Thyroid gland (tissue), 4 donors: ENCODE measurements around the gene P2RX3. TPM values are rescaled to one million over a fixed set of nuclear protein-coding genes. Genes with fewer than 3 reads are reported as not detected.

ENCODE experiments used
- DNase-seq, 2 donors: peaks; one replicate each; pipeline ENCODE4 v3.0.0-alpha.2; 2019
- H3K27ac ChIP-seq, 3 donors: fragments of 200-600 bp; sonication (generic); 1 replicate in 2 of 3; 2 replicates in 1 of 3; pipeline ENCODE4 v1.5.1; 2016 to 2019; ENCODE audit warnings: mild to moderate bottlenecking in 1 of 3, moderate library complexity in 1 of 3
- H3K27me3 ChIP-seq: fragments of 200-600 bp; sonication (generic); one replicate; pipeline ENCODE4 v1.5.1; 2019
- H3K36me3 ChIP-seq, 2 donors: fragments of 200-600 bp; sonication (generic); one replicate each; pipeline ENCODE4 v1.5.1; 2016 to 2019
- H3K4me1 ChIP-seq, 2 donors: fragments of 200-600 bp; sonication (generic); one replicate each; pipeline ENCODE4 v1.5.1; 2017 to 2019
- H3K4me3 ChIP-seq, 3 donors: fragments of 200-600 bp; sonication (generic); replicated peaks in 1 of 3; 1 replicate in 2 of 3; 2 replicates in 1 of 3; pipeline ENCODE4 v1.5.1; 2016; ENCODE audit warnings: mild to moderate bottlenecking in 1 of 3
- H3K9me3 ChIP-seq: fragments of 200-600 bp; sonication (generic); one replicate; pipeline ENCODE4 v1.5.1; 2017
- POLR2A ChIP-seq, 2 donors: fragments of 450-650 bp; IDR thresholded peaks; one replicate each; pipeline ENCODE4 v1.6.1; 2017; ENCODE audit warnings: antibody characterized with exemption in 2 of 2, mild to moderate bottlenecking in 2 of 2, moderate library complexity in 1 of 2
- WGBS, 2 donors: methylation state at CpG; one replicate each; pipeline ENCODE4 v1.1.5; 2017; 5-methylcytosine and 5-hydroxymethylcytosine counted together
- intact Hi-C: fragments of 100-400 bp; cut with DNase I; formaldehyde crosslinking; loops from one replicate; pipeline ENCODE4 v1.15.1; 2023
- total RNA-seq, 4 donors: library from RNA; depleted of rRNA; stranded (reverse); fragments of >200 nt; gene quantifications; one replicate each; pipeline ENCODE4 v1.2.3, GENCODE V29; 2016
- TF ChIP-seq, protein P1 (sequence below), 6 experiments: fragments of 200-600 bp in 3 of 6; fragments of 450-650 bp in 3 of 6; sonication (generic) in 3 of 6; IDR thresholded peaks; one replicate each; pipeline ENCODE4 v1.5.1; 2016 to 2019; ENCODE audit warnings: antibody characterized with exemption in 6 of 6, mild to moderate bottlenecking in 2 of 6, inconsistent platforms in 1 of 6, moderate library complexity in 1 of 6

Gene P2RX3
- total RNA-seq, 4 donors from 2014 or later, result not detected

GRCh38 chr11:57361926-57362325, 23.8 kb downstream of the P2RX3 start:
- no peak for DNase-seq
- no peak overlapping the region for H3K27ac ChIP-seq
- TF ChIP-seq, protein P1, sequence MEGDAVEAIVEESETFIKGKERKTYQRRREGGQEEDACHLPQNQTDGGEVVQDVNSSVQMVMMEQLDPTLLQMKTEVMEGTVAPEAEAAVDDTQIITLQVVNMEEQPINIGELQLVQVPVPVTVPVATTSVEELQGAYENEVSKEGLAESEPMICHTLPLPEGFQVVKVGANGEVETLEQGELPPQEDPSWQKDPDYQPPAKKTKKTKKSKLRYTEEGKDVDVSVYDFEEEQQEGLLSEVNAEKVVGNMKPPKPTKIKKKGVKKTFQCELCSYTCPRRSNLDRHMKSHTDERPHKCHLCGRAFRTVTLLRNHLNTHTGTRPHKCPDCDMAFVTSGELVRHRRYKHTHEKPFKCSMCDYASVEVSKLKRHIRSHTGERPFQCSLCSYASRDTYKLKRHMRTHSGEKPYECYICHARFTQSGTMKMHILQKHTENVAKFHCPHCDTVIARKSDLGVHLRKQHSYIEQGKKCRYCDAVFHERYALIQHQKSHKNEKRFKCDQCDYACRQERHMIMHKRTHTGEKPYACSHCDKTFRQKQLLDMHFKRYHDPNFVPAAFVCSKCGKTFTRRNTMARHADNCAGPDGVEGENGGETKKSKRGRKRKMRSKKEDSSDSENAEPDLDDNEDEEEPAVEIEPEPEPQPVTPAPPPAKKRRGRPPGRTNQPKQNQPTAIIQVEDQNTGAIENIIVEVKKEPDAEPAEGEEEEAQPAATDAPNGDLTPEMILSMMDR (IDR thresholded peaks at IDR 0.05), result no peak
- no peak for TF ChIP-seq POLR2A (IDR thresholded peaks at IDR 0.05)
- H3K4me3 ChIP-seq, result no peak overlapping the region
- H3K27me3 ChIP-seq, result no peaks in the 10 kb centered on the region
- no peaks in the 10 kb centered on the region for H3K4me1 ChIP-seq
- intact Hi-C loops, result no loop called here
- H3K9me3 ChIP-seq, result no peaks in the 10 kb centered on the region
- no peaks in the 10 kb centered on the region for H3K36me3 ChIP-seq
- 89 to 95% methylated on average over 3 of the region's 3 CpGs for WGBS, 2 donors

DNA sequence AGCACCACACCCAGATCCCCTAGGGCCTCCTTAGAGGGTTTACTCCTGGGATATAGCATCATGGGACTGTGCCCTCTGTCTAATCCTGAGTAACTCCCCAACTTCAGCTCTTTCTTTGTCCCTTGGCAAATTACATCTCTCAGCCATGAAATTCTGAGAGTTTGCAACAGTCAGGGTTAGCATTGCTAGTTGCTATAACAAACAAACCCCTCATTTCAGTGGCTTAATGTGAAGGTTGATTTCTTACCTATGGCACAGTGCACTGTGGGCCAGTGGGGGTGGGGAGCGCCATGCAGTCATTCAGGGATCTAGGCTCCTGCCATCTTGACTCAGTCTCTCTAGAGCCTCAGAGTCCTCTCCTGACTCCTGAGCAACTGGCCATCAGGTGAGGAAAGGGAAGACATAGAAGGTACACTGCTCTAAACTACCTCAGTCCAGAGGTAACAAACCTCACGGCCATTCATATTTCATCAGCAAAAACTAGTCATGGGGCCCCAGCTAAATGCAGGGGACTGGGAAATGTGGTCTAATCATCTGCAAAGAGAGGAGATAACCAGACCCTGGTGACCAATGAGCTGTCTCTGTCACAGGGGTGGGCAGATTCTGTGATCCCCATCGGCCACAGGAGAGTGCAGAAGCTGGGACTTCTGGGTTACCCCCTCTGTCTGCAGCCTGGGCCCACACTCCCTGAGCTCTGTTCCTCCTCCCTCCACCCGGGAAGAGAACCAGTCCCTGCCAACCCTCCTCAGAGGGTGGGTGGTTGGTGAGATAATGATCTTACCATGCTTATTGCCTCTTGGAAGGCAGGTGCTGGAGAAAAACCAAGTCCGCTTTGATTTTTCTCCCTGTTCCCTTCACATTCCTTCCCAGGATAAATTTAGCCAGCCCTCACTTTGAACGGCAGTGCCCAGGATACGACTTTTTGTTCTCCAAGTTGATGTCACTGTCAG, 25.3 kb downstream of the P2RX3 start:
- DNase-seq, result no peak
- peaks cover 3 to 4% of the 10 kb centered on the region in 2 donors for H3K4me1 ChIP-seq
- TF ChIP-seq, protein P1 (IDR thresholded peaks at IDR 0.05), result no peak
- TF ChIP-seq POLR2A (IDR thresholded peaks at IDR 0.05), result no peak
- no peaks in the 10 kb centered on the region for H3K9me3 ChIP-seq
- no peaks in the 10 kb centered on the region for H3K27me3 ChIP-seq
- no peak overlapping the region for H3K4me3 ChIP-seq
- intact Hi-C loops, result no loop called here
- H3K36me3 ChIP-seq, result no peaks in the 10 kb centered on the region
- no peak overlapping the region for H3K27ac ChIP-seq
- WGBS, 2 donors, result 60 to 77% methylated on average over 6 to 7 of the region's 7 CpGs

DNA sequence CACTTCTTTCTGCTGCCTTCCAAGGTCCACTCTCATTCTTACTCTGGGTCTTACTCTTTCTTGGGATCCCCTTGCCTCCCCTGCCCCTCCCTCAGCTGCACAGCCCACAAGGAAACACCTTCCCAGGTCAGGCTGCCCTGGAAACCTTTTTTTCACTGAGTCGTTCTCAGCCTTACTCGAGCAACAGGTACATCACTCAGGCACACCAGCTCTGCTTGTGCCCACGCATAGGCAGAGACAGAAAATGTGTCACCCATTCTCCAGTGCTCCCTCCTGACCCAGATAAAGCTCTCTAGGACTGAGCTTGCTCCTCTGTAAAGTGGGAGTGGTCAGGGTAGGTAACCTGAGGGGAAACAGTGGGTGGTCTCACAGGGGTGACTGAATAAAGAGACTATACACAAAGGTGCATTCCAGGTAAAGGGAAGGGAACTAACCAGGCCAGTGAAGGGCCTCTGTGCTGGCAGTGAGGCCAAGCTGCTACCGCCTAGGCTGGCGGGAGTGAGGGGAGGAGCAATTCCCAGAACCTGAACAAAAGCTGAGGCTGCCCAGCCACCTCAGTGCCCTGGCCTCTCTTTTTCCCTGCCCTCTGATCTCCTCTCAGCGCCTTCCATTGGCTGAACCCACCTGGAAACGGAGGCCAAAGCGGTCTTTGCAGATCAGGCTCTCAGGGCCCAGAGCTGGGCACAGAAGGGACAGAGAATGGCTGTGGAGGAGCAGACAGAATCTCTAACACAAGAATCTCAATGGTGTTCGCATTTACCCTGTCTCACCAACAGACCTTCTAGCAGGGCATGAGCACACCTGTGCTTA, 26.9 kb downstream of the P2RX3 start:
- TF ChIP-seq POLR2A (IDR thresholded peaks at IDR 0.05), result no peak
- TF ChIP-seq, protein P1 (IDR thresholded peaks at IDR 0.05), result no peak
- peaks cover 7 to 10% of the 10 kb centered on the region in 2 donors for H3K4me1 ChIP-seq
- intact Hi-C loops, result no loop called here
- no peaks in the 10 kb centered on the region for H3K36me3 ChIP-seq
- no peaks in the 10 kb centered on the region for H3K9me3 ChIP-seq
- no peak for DNase-seq
- no peak overlapping the region for H3K4me3 ChIP-seq
- no peaks in the 10 kb centered on the region for H3K27me3 ChIP-seq
- H3K27ac ChIP-seq, result no peak overlapping the region
- WGBS, 2 donors, result 73 to 85% methylated on average over 6 to 9 of the region's 9 CpGs

- no peak overlapping the region for H3K27ac ChIP-seq
- no peaks in the 10 kb centered on the region for H3K9me3 ChIP-seq
- intact Hi-C loops, result no loop called here
- no peaks in the 10 kb centered on the region for H3K27me3 ChIP-seq
- H3K4me3 ChIP-seq, result no peak overlapping the region
- WGBS, 2 donors, result 49 to 55% methylated on average over 12 to 13 of the region's 19 CpGs
- H3K36me3 ChIP-seq, result no peaks in the 10 kb centered on the region
- no peak for TF ChIP-seq POLR2A (IDR thresholded peaks at IDR 0.05)
- TF ChIP-seq, protein P1 (IDR thresholded peaks at IDR 0.05), result no peak
- peak; percentile 58 to 63 for DNase-seq
- H3K4me1 ChIP-seq, result peaks cover 7 to 10% of the 10 kb centered on the region in 2 donors
These were observed 30.1 kb downstream of the P2RX3 start for GRCh38 chr11:57368106-57368844.
